HG03039 (cell line): Measurements from ENCODE around the gene ARHGAP10.

Source experiments
- ATAC-seq: cut with Tn5 transposase; IDR thresholded peaks from one replicate; pipeline ENCODE4 v1.9.1; 2021; ENCODE audit warnings: mild to moderate bottlenecking, moderate library complexity; ENCODE audit not compliant: unreplicated experiment

The ARHGAP10 gene

GRCh38 chr4:147731580-147732517 is at the start of gene ARHGAP10:
Gene ARHGAP10 (plus strand): TSS chr4:147732088. CDS start chr4:147732302, 214 bp downstream.
- ATAC-seq, result peak; percentile 60

DNA sequence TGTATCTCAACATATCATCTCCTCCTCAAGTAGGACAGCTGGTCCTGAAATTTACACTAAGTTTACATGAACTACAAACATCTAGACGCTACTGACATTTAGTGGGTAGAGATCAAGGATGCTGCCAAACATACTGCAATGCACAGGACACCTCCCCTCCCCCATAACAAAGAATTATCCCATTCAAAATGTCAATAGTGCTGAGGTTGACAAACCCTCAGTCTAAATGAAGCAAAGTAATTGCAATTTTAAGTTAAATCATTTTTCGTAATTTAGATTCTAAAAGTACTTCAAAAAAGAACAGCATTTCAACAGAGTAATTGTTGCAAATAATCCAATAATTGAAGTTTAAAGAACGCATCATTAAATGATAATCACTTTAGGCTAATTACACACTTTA is 49.1 kb upstream of the ARHGAP10 start:
- no peak for ATAC-seq

GRCh38 chr4:147683188-147683591 is 48.7 kb upstream of the ARHGAP10 start:
- ATAC-seq, result no peak

GRCh38 chr4:147683717-147684700 is 47.9 kb upstream of the ARHGAP10 start, which contains the start of gene PRMT9:
Gene PRMT9 (minus strand): TSS chr4:147684163. CDS start chr4:147683987, 176 bp downstream.
- peak; percentile 99 for ATAC-seq

DNA sequence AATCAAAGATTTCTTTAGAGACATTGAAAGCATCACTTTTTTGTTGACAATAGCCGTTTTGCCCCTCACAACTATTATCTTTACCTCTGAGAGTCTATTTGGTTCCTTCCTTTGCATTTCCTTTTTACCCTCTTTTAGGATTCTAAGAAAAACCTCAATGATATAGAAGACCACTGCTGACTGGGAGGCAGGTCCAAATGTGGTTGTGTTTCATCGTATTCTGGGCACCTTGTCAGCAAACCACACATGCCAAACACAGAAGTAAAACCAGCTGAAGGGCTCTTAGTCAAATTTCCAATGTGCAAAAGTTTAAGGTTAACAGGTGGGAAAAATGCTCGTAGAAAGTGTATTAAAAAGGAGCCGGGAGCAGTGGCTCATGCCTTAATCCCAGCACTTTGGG is 42.8 kb upstream of the ARHGAP10 start:
- ATAC-seq, result no peak

DNA sequence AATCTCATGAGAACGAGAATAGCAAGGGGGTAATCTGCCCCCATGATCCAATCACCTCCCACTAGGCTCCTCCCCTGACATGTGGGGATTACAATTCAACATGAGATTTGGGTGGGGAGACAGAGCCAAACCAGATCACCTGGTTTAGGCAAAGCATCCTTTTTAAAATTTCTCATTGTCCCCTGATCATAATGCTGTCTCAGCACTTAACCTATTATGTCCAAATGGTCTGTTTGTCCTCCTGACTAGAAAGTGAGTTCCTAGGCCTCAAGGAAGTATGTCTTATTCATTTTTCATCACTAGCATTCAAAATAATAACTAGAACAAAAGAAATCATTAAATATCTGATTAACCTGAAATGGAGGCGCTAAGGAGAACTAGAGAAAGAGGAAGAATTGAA is 40.1 kb upstream of the ARHGAP10 start:
- ATAC-seq, result no peak

GRCh38 chr4:147693218-147693617 is 38.7 kb upstream of the ARHGAP10 start:
- ATAC-seq, result no peak

DNA sequence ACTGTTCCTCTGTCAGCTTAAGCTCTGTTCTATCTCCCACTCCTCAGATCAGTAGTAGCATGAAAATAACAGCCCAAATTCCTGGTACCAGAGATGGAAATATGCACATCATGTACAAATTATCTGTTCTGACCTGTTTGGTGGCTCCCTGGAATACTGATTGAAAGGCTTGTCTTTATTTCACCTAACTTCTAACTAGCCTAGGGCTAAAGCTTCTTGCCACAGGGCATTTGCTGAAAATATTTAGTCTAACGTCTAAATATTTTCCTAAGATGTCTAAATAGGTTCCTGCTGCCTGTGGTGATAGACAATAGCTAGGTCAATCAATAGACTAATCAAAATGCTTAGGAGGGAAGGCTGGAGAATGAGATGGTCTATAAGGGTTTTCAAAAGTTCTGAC is 35.0 kb upstream of the ARHGAP10 start:
- no peak for ATAC-seq

GRCh38 chr4:147704846-147705245 is 27.0 kb upstream of the ARHGAP10 start:
- no peak for ATAC-seq

- peak; percentile 59 for ATAC-seq
Observed at GRCh38 chr4:147707892-147708672, 23.8 kb upstream of the ARHGAP10 start.

- no peak for ATAC-seq
Observed at GRCh38 chr4:147709999-147710398, 21.9 kb upstream of the ARHGAP10 start.

DNA sequence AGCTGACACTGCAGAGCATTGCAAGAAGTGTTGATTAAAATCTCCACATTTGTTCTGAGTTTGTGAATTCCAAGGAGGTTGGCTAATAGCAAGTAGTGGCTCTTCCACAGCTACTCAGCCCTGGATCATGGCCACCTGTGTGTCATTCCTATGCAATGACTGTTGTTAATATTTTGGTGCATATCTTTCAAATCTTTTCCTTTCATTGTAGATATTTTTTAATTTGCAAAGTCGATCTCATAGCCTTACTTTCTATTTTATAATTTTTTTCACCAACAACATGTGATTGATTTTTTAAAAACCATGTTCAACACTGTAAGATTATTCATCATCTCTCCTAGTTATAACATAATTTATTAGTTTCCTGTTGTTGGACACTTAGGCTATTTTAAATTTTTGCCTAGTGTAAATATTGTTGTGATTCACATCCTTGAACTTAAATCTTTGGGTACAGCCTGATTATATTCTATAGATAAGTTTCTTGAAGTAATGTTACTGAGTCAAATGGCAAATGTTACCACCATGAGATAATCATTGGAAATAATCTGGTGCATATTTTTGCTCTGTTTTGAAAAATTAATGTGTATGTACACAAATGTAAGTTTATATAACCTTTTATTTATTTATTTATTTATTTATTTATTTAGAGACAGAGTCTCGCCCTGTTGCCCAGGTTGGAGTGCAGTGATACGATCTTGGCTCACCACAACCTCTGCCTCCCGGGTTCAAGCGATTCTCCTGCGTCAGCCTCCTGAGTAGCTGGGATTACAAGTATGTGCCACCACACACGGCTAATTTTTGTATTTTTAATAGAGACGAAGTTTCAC is 17.1 kb upstream of the ARHGAP10 start:
- ATAC-seq, result no peak

- ATAC-seq, result peak; percentile 74
Observed at GRCh38 chr4:147717878-147718277, 14.0 kb upstream of the ARHGAP10 start.

GRCh38 chr4:147723326-147723725 is 8.6 kb upstream of the ARHGAP10 start:
- ATAC-seq, result no peak

- no peak for ATAC-seq
Observed at GRCh38 chr4:147724468-147725201, 7.3 kb upstream of the ARHGAP10 start.

DNA sequence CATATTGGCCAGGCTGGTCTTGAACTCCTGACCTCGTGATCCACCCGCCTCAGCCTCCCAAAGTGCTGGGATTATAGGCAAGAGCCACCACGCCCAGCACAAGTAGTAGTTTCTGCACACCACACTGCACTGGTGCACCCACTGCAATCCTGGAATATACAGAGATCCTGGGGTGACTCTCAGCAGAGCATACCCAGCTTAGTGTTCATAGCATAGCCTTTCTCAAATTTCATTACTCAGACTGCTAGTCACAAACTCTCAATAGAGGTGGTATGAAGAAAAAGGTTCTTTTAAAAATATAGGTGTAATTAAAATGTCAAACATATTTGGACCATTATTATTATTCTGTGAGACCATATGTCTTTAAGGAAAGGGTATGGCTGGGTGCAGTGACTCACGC is 6.2 kb upstream of the ARHGAP10 start:
- ATAC-seq, result no peak

DNA sequence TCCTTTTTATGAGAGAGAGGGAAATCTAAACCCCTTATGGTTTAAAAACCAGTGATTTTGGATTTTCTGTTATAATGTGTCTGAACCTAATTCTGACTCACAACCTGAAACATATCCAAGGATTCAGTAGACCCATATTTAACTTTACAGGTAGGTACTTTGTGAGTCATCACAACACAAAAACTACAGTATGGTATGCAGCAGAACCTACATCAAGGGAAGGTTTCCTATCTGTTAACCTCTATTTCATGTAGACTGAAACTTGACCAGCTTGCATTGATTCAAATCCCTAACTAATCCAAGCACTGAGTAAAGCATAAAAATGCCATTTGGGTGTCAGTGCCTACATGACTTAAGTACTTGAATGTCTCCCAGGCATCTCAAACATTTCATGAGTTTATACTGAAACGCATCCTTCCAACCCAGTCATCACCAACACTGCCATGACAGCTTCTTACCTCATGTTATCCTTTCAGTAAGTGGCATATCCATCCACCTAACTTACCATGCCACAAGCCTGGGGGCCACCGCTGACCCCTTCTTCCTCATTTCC is 4.3 kb upstream of the ARHGAP10 start:
- ATAC-seq, result no peak

GRCh38 chr4:147730333-147730732 is 1.6 kb upstream of the ARHGAP10 start:
- no peak for ATAC-seq
